SK-N-SH treated with all-trans-retinoic acid at 6 μM for 48 hours (cell line): ENCODE results near the gene SLC22A5.

Experiments
- SNAI2 ChIP-seq: fragments of 250-450 bp; sonication (Bioruptor Pico); IDR thresholded peaks from 2 replicates; pipeline ENCODE4 v1.5.0; 2020; ENCODE audit warnings: mild to moderate bottlenecking, moderate library complexity
- ZNF70 ChIP-seq: fragments of 450-650 bp; formaldehyde crosslinking; IDR thresholded peaks from 2 replicates; pipeline ENCODE4 v1.5.0; 2020; ENCODE audit warnings: mild to moderate bottlenecking, moderate library complexity
- ZNF8 ChIP-seq: fragments of 450-650 bp; formaldehyde crosslinking; IDR thresholded peaks from 2 replicates; pipeline ENCODE4 v1.5.0; 2020; ENCODE audit warnings: mild to moderate bottlenecking, moderate library complexity
- TF ChIP-seq, protein P1 (sequence below): fragments of 250-450 bp; sonication (Bioruptor Pico); IDR thresholded peaks from 2 replicates; pipeline ENCODE4 v1.5.1; 2020; ENCODE audit warnings: low read depth, mild to moderate bottlenecking, moderate library complexity

DNA sequence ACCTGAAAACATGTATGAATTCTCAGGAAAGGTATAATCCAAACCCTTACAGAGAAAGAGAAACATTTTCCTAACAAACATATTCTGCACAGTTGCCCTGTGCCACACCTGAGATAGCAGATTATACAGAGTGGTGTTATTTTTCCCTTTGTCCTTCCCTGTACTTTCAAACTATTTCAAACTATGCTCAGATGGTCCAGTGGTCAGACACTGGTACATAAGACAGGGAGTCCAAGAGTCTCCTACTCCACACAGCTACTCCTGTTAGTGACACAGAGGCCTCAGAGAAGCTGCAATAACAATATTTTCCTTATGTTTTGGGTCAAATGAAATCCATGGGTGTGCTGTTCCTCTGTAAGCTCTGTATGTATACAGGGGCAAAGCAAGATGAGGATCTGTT is 30.0 kb upstream of the SLC22A5 start:
- no peak for TF ChIP-seq ZNF8
- TF ChIP-seq, protein P1, sequence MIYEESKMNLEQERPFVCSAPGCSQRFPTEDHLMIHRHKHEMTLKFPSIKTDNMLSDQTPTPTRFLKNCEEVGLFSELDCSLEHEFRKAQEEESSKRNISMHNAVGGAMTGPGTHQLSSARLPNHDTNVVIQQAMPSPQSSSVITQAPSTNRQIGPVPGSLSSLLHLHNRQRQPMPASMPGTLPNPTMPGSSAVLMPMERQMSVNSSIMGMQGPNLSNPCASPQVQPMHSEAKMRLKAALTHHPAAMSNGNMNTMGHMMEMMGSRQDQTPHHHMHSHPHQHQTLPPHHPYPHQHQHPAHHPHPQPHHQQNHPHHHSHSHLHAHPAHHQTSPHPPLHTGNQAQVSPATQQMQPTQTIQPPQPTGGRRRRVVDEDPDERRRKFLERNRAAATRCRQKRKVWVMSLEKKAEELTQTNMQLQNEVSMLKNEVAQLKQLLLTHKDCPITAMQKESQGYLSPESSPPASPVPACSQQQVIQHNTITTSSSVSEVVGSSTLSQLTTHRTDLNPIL (CRISPR knock-in tag): no peak
- no peak for TF ChIP-seq SNAI2
- no peak for TF ChIP-seq ZNF70
